HepG2 (cell line): ENCODE data around the gene CPLANE2.

Experiments used
- CREB1 ChIP-seq, 2 experiments: fragments of 450-650 bp in 1 of 2; IDR thresholded peaks; 2 replicates each; pipeline ENCODE4 v1.6.1; 2016 to 2017; ENCODE audit warnings: control low read depth in 1 of 2, mild to moderate bottlenecking in 1 of 2, missing compliant biosample characterization in 1 of 2, missing genetic modification characterization in 1 of 2
- EZH2 ChIP-seq: conservative IDR thresholded peaks from 2 replicates; pipeline ENCODE4 v1.6.1; 2012; ENCODE audit warnings: mild to moderate bottlenecking, low read depth, low read length, moderate library complexity
- GABPA ChIP-seq, 2 experiments: IDR thresholded peaks; 2 replicates each; pipeline ENCODE4 v1.6.1; 2011 to 2016; ENCODE audit warnings: low read depth in 2 of 2, low read length in 1 of 2, missing biosample characterization in 1 of 2, missing genetic modification characterization in 1 of 2
- POLR2AphosphoS5 ChIP-seq: IDR thresholded peaks from 2 replicates; pipeline ENCODE4 v1.6.1; 2012; ENCODE audit warnings: low read depth, low read length
- PREB ChIP-seq: sonication (generic); formaldehyde crosslinking; IDR thresholded peaks from 2 replicates; pipeline ENCODE4 v1.4.0; 2020; ENCODE audit warnings: missing genetic modification reagents
- ZNF18 ChIP-seq: sonication (generic); formaldehyde crosslinking; IDR thresholded peaks from 2 replicates; pipeline ENCODE4 v1.8.0; 2022; ENCODE audit warnings: mild to moderate bottlenecking, missing genetic modification reagents; ENCODE audit not compliant: insufficient replicate concordance
- ZNF747 ChIP-seq: sonication (generic); formaldehyde crosslinking; IDR thresholded peaks from 2 replicates; pipeline ENCODE4 v1.8.1; 2023; ENCODE audit warnings: missing genetic modification reagents, mild to moderate bottlenecking, borderline replicate concordance

GRCh38 chr1:16198444-16199156 lies 38.4 kb downstream of the CPLANE2 start:
- no peak for TF ChIP-seq POLR2AphosphoS5
- no peak for TF ChIP-seq ZNF18
- no peak for TF ChIP-seq PREB (CRISPR knock-in tag)
- no peak for TF ChIP-seq ZNF747 (CRISPR knock-in tag)
- TF ChIP-seq GABPA (IDR thresholded peaks at IDR 0.05; ENCODE audit: low read depth, low read length) = no peak
- no peak for TF ChIP-seq GABPA (CRISPR knock-in tag; IDR thresholded peaks at IDR 0.05; ENCODE audit: low read depth)
- TF ChIP-seq CREB1 (IDR thresholded peaks at IDR 0.05) = no peak
- TF ChIP-seq CREB1 (CRISPR knock-in tag; IDR thresholded peaks at IDR 0.05) = no peak
- no peak for TF ChIP-seq EZH2
